ENCODE data around the gene SIVA1.

SIVA1 gene

GRCh38 chr14:104751539-104752422, 1.2 kb upstream of the SIVA1 start:
- DNase-seq: peak; percentile 19

GRCh38 chr14:104752423-104752734, 568 bp upstream of the SIVA1 start:
- DNase-seq: no peak

- DNase-seq: no peak
These were observed 723 bp downstream of the SIVA1 start for GRCh38 chr14:104753528-104754212.

- no peak for DNase-seq
These were observed 1.4 kb downstream of the SIVA1 start for GRCh38 chr14:104754213-104754851.

GRCh38 chr14:104755621-104756020, 2.7 kb downstream of the SIVA1 start:
- no peak for DNase-seq

GRCh38 chr14:104756477-104757237, 3.7 kb downstream of the SIVA1 start:
- DNase-seq: no peak

GRCh38 chr14:104757238-104757585, 4.3 kb downstream of the SIVA1 start:
- no peak for DNase-seq

- DNase-seq: no peak
These were observed 4.9 kb downstream of the SIVA1 start for GRCh38 chr14:104757681-104758392.

- no peak for DNase-seq
These were observed 6.3 kb downstream of the SIVA1 start for GRCh38 chr14:104758981-104759969.

- no peak for DNase-seq
These were observed 12.6 kb downstream of the SIVA1 start for GRCh38 chr14:104765517-104765916.

GRCh38 chr14:104766256-104766862, 13.4 kb downstream of the SIVA1 start:
- no peak for DNase-seq

GRCh38 chr14:104766863-104767633, 14.1 kb downstream of the SIVA1 start:
- no peak for DNase-seq

- no peak for DNase-seq
These were observed 14.6 kb downstream of the SIVA1 start for GRCh38 chr14:104767634-104767918.

GRCh38 chr14:104768437-104769323, 15.7 kb downstream of the SIVA1 start:
- peak; percentile 93 for DNase-seq

- no peak for DNase-seq
These were observed 16.6 kb downstream of the SIVA1 start for GRCh38 chr14:104769324-104770071.

GRCh38 chr14:104770072-104770579, 17.2 kb downstream of the SIVA1 start:
- no peak for DNase-seq

GRCh38 chr14:104770851-104771272, 17.9 kb downstream of the SIVA1 start:
- DNase-seq: no peak

GRCh38 chr14:104771374-104771773, 18.4 kb downstream of the SIVA1 start:
- DNase-seq: no peak
